A673 (cell line): ENCODE data around the gene PNRC1. TPM values are rescaled to one million over a fixed set of nuclear protein-coding genes. Genes with fewer than 3 reads are reported as not detected.

Experiments
- BruUV-seq: library from RNA; stranded (reverse); fragments of 400-500 nt; replicated peaks from 2 replicates; lab custom pipeline; 2021; lab: Mats Ljungman, UMichigan
- CTCF ChIA-PET: fragments of 300-600 bp; sonication (Branson Sonifier 250); formaldehyde crosslinking; loops from one replicate; lab custom pipeline; 2022; ENCODE audit warnings: antibody characterized with exemption; lab: Charles Lee
- POLR2A ChIA-PET: fragments of 300-600 bp; sonication (Branson Sonifier 250); formaldehyde crosslinking; loops from one replicate; lab custom pipeline; 2022; ENCODE audit warnings: antibody characterized with exemption; ENCODE audit not compliant: low non-redundant PET; lab: Charles Lee
- DNase-seq: peaks from one replicate; pipeline ENCODE4 v3.0.0-alpha.2; 2015; ENCODE audit warnings: low spot score
- H3K27ac ChIP-seq: fragments of 200-600 bp; sonication (generic); 2 replicates; pipeline ENCODE4 v1.5.1; 2016; ENCODE audit warnings: mixed run types, low read depth, mild to moderate bottlenecking, mixed read lengths, antibody characterized with exemption, low read length; ENCODE audit not compliant: poor library complexity, severe bottlenecking
- H3K27me3 ChIP-seq: fragments of 200-600 bp; sonication (generic); replicated peaks from 2 replicates; pipeline ENCODE4 v1.6.1; 2017; ENCODE audit warnings: mixed run types, low read depth, mild to moderate bottlenecking, mixed read lengths, antibody characterized with exemption, low read length; ENCODE audit not compliant: insufficient read depth, poor library complexity
- H3K36me3 ChIP-seq: fragments of 200-600 bp; sonication (generic); 2 replicates; pipeline ENCODE4 v1.6.1; 2016; ENCODE audit warnings: mixed run types, mild to moderate bottlenecking, mixed read lengths, antibody characterized with exemption, low read length; ENCODE audit not compliant: insufficient read depth, poor library complexity, severe bottlenecking
- H3K4me1 ChIP-seq: fragments of 200-600 bp; sonication (generic); 2 replicates; pipeline ENCODE4 v1.6.1; 2017; ENCODE audit warnings: mixed run types, mild to moderate bottlenecking, mixed read lengths, antibody characterized with exemption, low read length; ENCODE audit not compliant: insufficient read depth, poor library complexity, severe bottlenecking
- H3K4me3 ChIP-seq: fragments of 200-600 bp; sonication (generic); 2 replicates; pipeline ENCODE4 v1.5.1; 2016; ENCODE audit warnings: low read depth, mixed run types, mild to moderate bottlenecking, mixed read lengths, low read length; ENCODE audit not compliant: poor library complexity, severe bottlenecking
- H3K9me3 ChIP-seq: fragments of 200-600 bp; sonication (generic); 2 replicates; pipeline ENCODE4 v1.6.1; 2016; ENCODE audit warnings: mixed run types, low read depth, mild to moderate bottlenecking, mixed read lengths, antibody characterized with exemption, low read length; ENCODE audit not compliant: poor library complexity, severe bottlenecking
- CTCF ChIP-seq: fragments of 300-800, 200-600 bp; sonication (generic); conservative IDR thresholded peaks from 2 replicates; pipeline ENCODE4 v1.5.1; 2017; ENCODE audit warnings: low read depth, mild to moderate bottlenecking, antibody characterized with exemption, low read length, moderate library complexity, mixed read lengths
- EZH2 ChIP-seq: fragments of 200-600 bp; sonication (generic); IDR thresholded peaks from 2 replicates; pipeline ENCODE4 v1.6.1; 2017; ENCODE audit warnings: borderline replicate concordance, low read depth, mild to moderate bottlenecking, mixed read lengths, antibody characterized with exemption, low read length; ENCODE audit not compliant: poor library complexity, severe bottlenecking
- intact Hi-C: fragments of 100-400 bp; cut with micrococcal nuclease; formaldehyde crosslinking; loops from one replicate; pipeline ENCODE4 v1.10.0; 2022; ENCODE audit not compliant: unreplicated experiment
- total RNA-seq: library from RNA; stranded (reverse); gene quantifications from 2 replicates; pipeline ENCODE4 v1.2.3, GENCODE V29; 2021

Gene PNRC1
- total RNA-seq, 1 experiment from 2014 or later = 26.4 TPM

DNA sequence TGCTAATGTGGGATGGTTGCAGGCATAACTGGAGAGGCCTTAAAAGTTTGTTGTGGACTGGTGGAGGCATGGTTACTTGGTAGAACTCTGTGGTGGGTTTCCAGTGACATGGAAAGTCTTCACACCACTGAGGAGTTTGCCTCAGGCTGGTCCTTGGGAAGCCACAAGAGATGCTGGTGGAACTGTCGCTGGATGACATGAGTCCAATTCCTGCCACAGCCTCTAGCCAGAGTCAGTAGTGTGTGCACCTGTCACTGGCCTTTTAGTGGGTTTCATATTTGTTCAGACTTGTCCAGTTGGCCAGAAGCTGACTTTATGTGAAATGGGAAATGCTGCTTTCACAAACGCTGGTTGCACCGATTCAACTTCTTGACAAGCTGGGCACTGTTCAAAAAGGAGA, 51.0 kb downstream of the PNRC1 start:
- no peaks in the 10 kb centered on the region for H3K36me3 ChIP-seq
- DNase-seq = no peak
- no peak overlapping the region for H3K27ac ChIP-seq
- intact Hi-C loops = no loop called here
- no peaks in the 10 kb centered on the region for H3K9me3 ChIP-seq
- no peak overlapping the region for H3K4me3 ChIP-seq
- TF ChIP-seq EZH2 (no peak), CTCF (no peak)
- ChIA-PET CTCF (no interaction called here), POLR2A (no interaction called here)
- no peaks in the 10 kb centered on the region for H3K27me3 ChIP-seq
- no TSS peak for BruUV-seq
- no peaks in the 10 kb centered on the region for H3K4me1 ChIP-seq

DNA sequence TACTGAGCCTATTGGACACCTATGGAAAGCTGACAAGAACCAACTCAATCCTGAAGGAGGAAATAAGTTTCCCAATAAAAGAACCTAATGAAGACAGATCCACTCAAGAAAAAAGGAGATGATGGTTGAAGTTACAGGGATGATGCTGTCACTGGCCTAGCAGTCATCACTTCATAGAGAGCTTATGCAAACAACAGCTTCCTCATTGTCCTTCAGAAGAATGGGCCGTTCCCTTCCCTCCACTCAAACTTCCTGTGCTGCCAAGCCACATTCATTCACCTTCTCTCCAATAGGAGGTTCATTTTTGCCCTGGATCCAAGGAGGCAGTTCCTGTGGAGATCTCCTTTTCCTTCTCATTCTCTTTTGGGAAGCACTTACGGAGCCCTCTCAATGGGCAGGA, 51.5 kb downstream of the PNRC1 start:
- Histone ChIP-seq H3K27ac (no peak overlapping the region), H3K27me3 (no peaks in the 10 kb centered on the region), H3K9me3 (no peaks in the 10 kb centered on the region), H3K4me1 (no peaks in the 10 kb centered on the region), H3K36me3 (no peaks in the 10 kb centered on the region), H3K4me3 (no peak overlapping the region)
- no peak for DNase-seq
- BruUV-seq = no TSS peak
- intact Hi-C loops = no loop called here
- TF ChIP-seq EZH2 (no peak), CTCF (no peak)
- ChIA-PET CTCF (no interaction called here), POLR2A (no interaction called here)

DNA sequence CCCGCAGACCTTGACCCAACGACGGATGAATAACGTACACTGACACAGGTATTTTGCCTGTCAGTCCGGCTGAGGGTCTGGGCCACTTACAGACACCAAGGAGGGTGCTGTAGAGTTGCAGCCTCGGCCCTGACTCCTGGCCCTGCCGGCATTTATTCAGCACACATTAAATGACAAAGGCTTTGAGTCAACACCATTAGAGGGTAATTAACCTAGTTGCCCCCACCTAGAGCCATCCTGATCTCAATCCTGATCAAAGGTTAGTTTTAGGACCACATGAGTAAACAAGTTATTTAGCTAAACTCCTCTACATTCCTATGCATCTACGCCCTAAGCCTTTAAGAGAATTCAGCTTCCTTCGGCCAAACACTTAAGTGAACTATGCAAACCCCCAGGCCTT, 53.4 kb downstream of the PNRC1 start:
- no peak overlapping the region for H3K27ac ChIP-seq
- no peak for DNase-seq
- TF ChIP-seq EZH2 = no peak
- TF ChIP-seq CTCF = no peak
- H3K36me3 ChIP-seq = no peaks in the 10 kb centered on the region
- H3K4me3 ChIP-seq = no peak overlapping the region
- ChIA-PET CTCF (no interaction called here), POLR2A (no interaction called here)
- intact Hi-C loops = no loop called here
- no TSS peak for BruUV-seq
- no peaks in the 10 kb centered on the region for H3K27me3 ChIP-seq
- H3K9me3 ChIP-seq = no peaks in the 10 kb centered on the region
- H3K4me1 ChIP-seq = no peaks in the 10 kb centered on the region
